H1 (cell line): ENCODE measurements around the gene SYNCRIP. TPM values are rescaled to one million over a fixed set of nuclear protein-coding genes. Genes with fewer than 3 reads are reported as not detected.
A peak's percentile ranks its signal among the peaks of the same experiment; 100 is the strongest.

ENCODE experiments used
- CTCF ChIA-PET: fragments of 300-600 bp; sonication (Branson Sonifier 250); formaldehyde crosslinking; loops from one replicate; lab custom pipeline; 2021; ENCODE audit not compliant: partially characterized antibody; lab: Charles Lee
- POLR2A ChIA-PET: fragments of 300-600 bp; sonication (Branson Sonifier 250); formaldehyde crosslinking; loops from one replicate; lab custom pipeline; 2021; ENCODE audit warnings: inconsistent platforms; ENCODE audit not compliant: partially characterized antibody; lab: Charles Lee
- DNase-seq, 2 experiments: peaks; one replicate each; pipeline versions ENCODE4 v3.0.0 to v3.0.0-alpha.2; 2010 to 2022; ENCODE audit warnings: low spot score in 2 of 2, low read depth in 1 of 2, mixed read lengths in 1 of 2
- FAIRE-seq: peaks from 2 replicates; lab custom pipeline; 2011; peaks lifted over from hg19 to GRCh38; lab: Jason Lieb, UNC
- H2AFZ ChIP-seq: 2 replicates; pipeline ENCODE4 v1.8.1; 2012; ENCODE audit warnings: low read length, inconsistent platforms
- H2AK5ac ChIP-seq: 2 replicates; pipeline ENCODE4 v1.6.1; 2013; ENCODE audit warnings: low read depth, low read length
- H2BK120ac ChIP-seq: replicated peaks from 2 replicates; pipeline ENCODE3; 2013; ENCODE audit warnings: low read depth, low read length, inconsistent platforms
- H2BK12ac ChIP-seq: 2 replicates; pipeline ENCODE4 v1.6.1; 2013; ENCODE audit warnings: low read depth, low read length
- H2BK15ac ChIP-seq: 2 replicates; pipeline ENCODE4 v1.6.1; 2013; ENCODE audit warnings: low read length
- H2BK20ac ChIP-seq: 2 replicates; pipeline ENCODE4 v1.6.1; 2013; ENCODE audit warnings: low read length
- H2BK5ac ChIP-seq: 2 replicates; pipeline ENCODE4 v1.6.1; 2013; ENCODE audit warnings: low read depth, low read length
- H3K14ac ChIP-seq: 2 replicates; pipeline ENCODE4 v1.6.1; 2013; ENCODE audit warnings: inconsistent platforms; ENCODE audit not compliant: insufficient read length
- H3K18ac ChIP-seq: 2 replicates; pipeline ENCODE4 v1.6.1; 2013; ENCODE audit warnings: low read length; ENCODE audit errors: extremely low read depth
- H3K23ac ChIP-seq: 2 replicates; pipeline ENCODE4 v1.6.1; 2013; ENCODE audit warnings: inconsistent platforms; ENCODE audit not compliant: insufficient read length
- H3K23me2 ChIP-seq: 2 replicates; pipeline ENCODE4 v1.6.1; 2013; ENCODE audit warnings: low read depth, low read length
- H3K27ac ChIP-seq: 2 replicates; pipeline ENCODE4 v1.6.1; 2011; ENCODE audit warnings: low read depth, low read length, inconsistent platforms
- H3K27me3 ChIP-seq, 4 experiments: replicated peaks in 1 of 4; 1 replicate in 1 of 4; 2 replicates in 3 of 4; pipeline versions ENCODE4 v1.6.1 to v1.8.1; 2011 to 2013; ENCODE audit warnings: low read length in 3 of 4, mild to moderate bottlenecking in 3 of 4, inconsistent platforms in 2 of 4, mixed read lengths in 2 of 4, moderate library complexity in 1 of 4; ENCODE audit not compliant: control insufficient read depth in 3 of 4, insufficient read depth in 3 of 4; ENCODE audit errors: extremely low read depth in 1 of 4
- H3K36me3 ChIP-seq, 4 experiments: 2 replicates each; pipeline versions ENCODE4 v1.6.1 to v1.8.1; 2011 to 2013; ENCODE audit warnings: mild to moderate bottlenecking in 4 of 4, low read length in 3 of 4, moderate library complexity in 2 of 4, control low read depth in 1 of 4, inconsistent platforms in 1 of 4; ENCODE audit not compliant: insufficient read depth in 4 of 4, control insufficient read depth in 2 of 4
- H3K4ac ChIP-seq: replicated peaks from 2 replicates; pipeline ENCODE3; 2013; ENCODE audit warnings: low read length, low read depth, mixed read lengths, inconsistent platforms; ENCODE audit not compliant: insufficient read length
- H3K4me1 ChIP-seq, 4 experiments: replicated peaks in 1 of 4; 1 replicate in 1 of 4; 2 replicates in 3 of 4; pipeline versions ENCODE4 v1.6.1 to v1.8.1; 2011 to 2013; ENCODE audit warnings: low read length in 3 of 4, inconsistent platforms in 2 of 4, mixed read lengths in 1 of 4; ENCODE audit not compliant: insufficient read depth in 4 of 4, control insufficient read depth in 3 of 4
- H3K4me2 ChIP-seq, 2 experiments: 2 replicates each; pipeline versions ENCODE4 v1.6.1 to v1.8.1; 2011 to 2013; ENCODE audit warnings: low read depth in 2 of 2, low read length in 2 of 2, control low read depth in 1 of 2, inconsistent platforms in 1 of 2, mild to moderate bottlenecking in 1 of 2; ENCODE audit not compliant: insufficient read depth in 1 of 2
- H3K4me3 ChIP-seq, 4 experiments: fragments of 200-600, 300-600 bp in 1 of 4; sonication (generic), shearing (Covaris generic), sonication (Bioruptor Twin) in 1 of 4; 2 replicates each; pipeline versions ENCODE4 v1.5.1 to v1.8.1; 2011 to 2016; ENCODE audit warnings: low read length in 4 of 4, low read depth in 3 of 4, control low read depth in 2 of 4, inconsistent platforms in 2 of 4, mild to moderate bottlenecking in 2 of 4, mixed read lengths in 1 of 4, moderate library complexity in 1 of 4; ENCODE audit not compliant: insufficient read depth in 2 of 4; ENCODE audit errors: extremely low read depth in 1 of 4
- H3K56ac ChIP-seq: replicated peaks from 2 replicates; pipeline ENCODE3; 2013; ENCODE audit warnings: low read depth, mild to moderate bottlenecking, mixed read lengths, low read length, inconsistent platforms; ENCODE audit not compliant: insufficient read length
- H3K79me1 ChIP-seq: 2 replicates; pipeline ENCODE4 v1.6.1; 2013; ENCODE audit warnings: low read depth, low read length, control low read depth
- H3K79me2 ChIP-seq, 2 experiments: 2 replicates each; pipeline versions ENCODE4 v1.6.1 to v1.8.1; 2012 to 2013; ENCODE audit warnings: low read length in 2 of 2, mild to moderate bottlenecking in 2 of 2, inconsistent platforms in 1 of 2; ENCODE audit not compliant: insufficient read depth in 2 of 2, control insufficient read depth in 1 of 2
- H3K9ac ChIP-seq, 4 experiments: replicated peaks in 1 of 4; 1 replicate in 1 of 4; 2 replicates in 3 of 4; pipeline versions ENCODE4 v1.6.1 to v1.8.1; 2011 to 2013; ENCODE audit warnings: low read depth in 3 of 4, low read length in 3 of 4, control low read depth in 2 of 4, mild to moderate bottlenecking in 2 of 4, moderate library complexity in 2 of 4, inconsistent platforms in 1 of 4; ENCODE audit errors: extremely low read depth in 1 of 4
- H3K9me3 ChIP-seq, 2 experiments: 2 replicates each; pipeline versions ENCODE4 v1.6.1 to v1.8.1; 2012 to 2013; ENCODE audit warnings: mild to moderate bottlenecking in 2 of 2, moderate library complexity in 2 of 2, control low read depth in 1 of 2, inconsistent platforms in 1 of 2, low read depth in 1 of 2, low read length in 1 of 2, mixed read lengths in 1 of 2; ENCODE audit not compliant: insufficient read depth in 2 of 2
- H4K20me1 ChIP-seq, 2 experiments: replicated peaks in 1 of 2; 2 replicates each; pipeline versions ENCODE3 to v1.8.1; 2011 to 2013; ENCODE audit warnings: inconsistent platforms in 2 of 2, low read length in 2 of 2, mild to moderate bottlenecking in 1 of 2; ENCODE audit not compliant: insufficient read depth in 2 of 2, control insufficient read depth in 1 of 2
- H4K5ac ChIP-seq: 2 replicates; pipeline ENCODE4 v1.6.1; 2013; ENCODE audit warnings: low read length, low read depth, mixed read lengths, inconsistent platforms; ENCODE audit not compliant: insufficient read length
- H4K8ac ChIP-seq: 2 replicates; pipeline ENCODE4 v1.8.0; 2013; ENCODE audit warnings: mild to moderate bottlenecking, moderate library complexity, low read length, inconsistent platforms; ENCODE audit not compliant: insufficient read depth; ENCODE audit errors: extremely low read depth
- H4K91ac ChIP-seq: replicated peaks from 2 replicates; pipeline ENCODE3; 2013; ENCODE audit warnings: low read length, mixed read lengths, inconsistent platforms; ENCODE audit not compliant: insufficient read length
- NANOG ChIP-seq: IDR thresholded peaks from 2 replicates; pipeline ENCODE4 v1.6.1; 2011; ENCODE audit warnings: low read length, low read depth, mild to moderate bottlenecking, inconsistent platforms; ENCODE audit not compliant: insufficient read depth, poor library complexity, severe bottlenecking
- WGBS, 2 experiments: shearing (Covaris generic) in 1 of 2; methylation state at CpG; one replicate each; pipeline versions ENCODE4 v1.1.6 to v1.1.7; 2013 to 2015; ENCODE audit warnings: low lambda C conversion rate in 2 of 2, mixed read lengths in 2 of 2, inconsistent platforms in 1 of 2, low coverage in 1 of 2, missing lambda C conversion rate in 1 of 2; ENCODE audit not compliant: insufficient replicate concordance in 2 of 2, insufficient coverage in 1 of 2, insufficient read length in 1 of 2; ENCODE audit errors: extremely low coverage in 1 of 2, missing lambda C conversion rate in 1 of 2; 5-methylcytosine and 5-hydroxymethylcytosine counted together
- polyA plus RNA-seq, 7 experiments: library from polyadenylated mRNA; depleted of rRNA in 3 of 7; stranded (reverse) in 5 of 7; unstranded in 2 of 7; fragments of >200 nt in 5 of 7; fragments of 200-250 nt in 2 of 7; gene quantifications; 1 replicate in 5 of 7; 2 replicates in 1 of 7; 4 replicates in 1 of 7; pipeline versions ENCODE4 v1.2.1 to v1.2.3, GENCODE V29; 2011 to 2013; ENCODE audit warnings: missing spikeins in 2 of 7, mixed read lengths in 2 of 7
- total RNA-seq: library from RNA; stranded (reverse); fragmentation: NEBNext Ultra II Directional; extraction: Animal tissue kit (Norgen Biotek cat#: 25700); gene quantifications from 2 replicates; pipeline ENCODE4 v1.2.1, GENCODE V29; 2021

Gene SYNCRIP
- total and polyA plus RNA-seq, 2 of the 8 experiments (the other 6 are each of a cell fraction or from before 2014, with no cell fraction given), result 16.8 to 219 TPM

- DNase-seq (no peak), FAIRE-seq (no peak)
- Histone ChIP-seq H4K91ac (no peak overlapping the region), H2BK120ac (no peak overlapping the region), H3K79me2 (peaks cover 0 to 12% of the 10 kb centered on the region in 2 experiments; a peak in 1 of 4 replicates), H3K4me3 (no peak overlapping the region), H3K14ac (no peak overlapping the region), H4K5ac (no peak overlapping the region), H3K23me2 (no peaks in the 10 kb centered on the region), H2AK5ac (no peak overlapping the region), H3K4me1 (peaks cover 0 to 4% (median 2%) of the 10 kb centered on the region in 4 experiments; a peak in 3 of 7 replicates), H3K27ac (0 out of 2 replicates have a peak overlapping the region, but pooled peaks have one; percentile 9), H3K56ac (no peak overlapping the region), H3K27me3 (no peaks in the 10 kb centered on the region), H3K4ac (no peak overlapping the region), H3K36me3 (no peaks in the 10 kb centered on the region), H2BK15ac (no peak overlapping the region), H4K20me1 (peaks cover 0 to 2% of the 10 kb centered on the region in 2 experiments), H3K9ac (no peak overlapping the region), H2BK12ac (no peak overlapping the region), H2AFZ (no peak overlapping the region), H4K8ac (no peak overlapping the region), H3K9me3 (0 out of 4 replicates have a peak, but pooled peaks cover 0 to 4% of the 10 kb centered on the region in 2 experiments), H3K23ac (no peak overlapping the region), H2BK20ac (no peak overlapping the region), H3K79me1 (peaks cover 7% of the 10 kb centered on the region), H2BK5ac (peak overlapping the region; percentile 19; the same call in 1 of the 2 replicates), H3K4me2 (peak overlapping the region in 1 of 2 experiments; percentile 27; a peak in 2 of 4 replicates), H3K18ac (no peak overlapping the region)
- POLR2A ChIA-PET, result interaction anchor here (0.6 to 1.4 kb wide), 5 partner anchors 10 to 97 kb away, joined by 3 to 4 read pairs (median 3); partner anchors contain the start of genes SNX14 and SYNCRIP
- CTCF ChIA-PET, result interaction anchor here (1.7 kb wide), 1 partner anchor 11 kb away, joined by 9 read pairs; no protein-coding TSS in a partner anchor
- 88% methylated on average over 1 of the region's 1 CpG; no CpG with 5 or more reads in 1 of the 2 experiments for WGBS, 2 experiments
- no peak for TF ChIP-seq NANOG
Measured at GRCh38 chr6:85580878-85581267, 61.8 kb downstream of the SYNCRIP start.
